Osteoblast (primary cell): ENCODE measurements around the gene PLXNB1. TPM values are rescaled to one million over a fixed set of nuclear protein-coding genes. Genes with fewer than 3 reads are reported as not detected.

ENCODE experiments used
- DNase-seq: peaks from one replicate; pipeline ENCODE4 v3.0.0; 2011; ENCODE audit warnings: low spot score, mixed read lengths; ENCODE audit not compliant: insufficient read length; ENCODE audit errors: missing footprints
- H2AFZ ChIP-seq: 2 replicates; pipeline ENCODE4 v1.6.0; 2011; ENCODE audit warnings: mild to moderate bottlenecking, low read length
- H3K27ac ChIP-seq: 2 replicates; pipeline ENCODE4 v1.5.1; 2011; ENCODE audit warnings: mild to moderate bottlenecking, low read depth, low read length, moderate library complexity
- H3K27me3 ChIP-seq: 2 replicates; pipeline ENCODE4 v1.6.0; 2012; ENCODE audit warnings: mild to moderate bottlenecking, control low read depth, inconsistent platforms, low read length, moderate library complexity; ENCODE audit not compliant: insufficient read depth
- H3K36me3 ChIP-seq: 2 replicates; pipeline ENCODE4 v1.5.1; 2011; ENCODE audit warnings: mild to moderate bottlenecking, low read length, control low read depth, moderate library complexity; ENCODE audit not compliant: insufficient read depth
- H3K4me1 ChIP-seq: 2 replicates; pipeline ENCODE4 v1.5.1; 2011; ENCODE audit warnings: mild to moderate bottlenecking, low read length, control low read depth, moderate library complexity; ENCODE audit not compliant: insufficient read depth
- H3K4me2 ChIP-seq: 2 replicates; pipeline ENCODE4 v1.6.0; 2011; ENCODE audit warnings: mild to moderate bottlenecking, low read length; ENCODE audit not compliant: insufficient read depth
- H3K4me3 ChIP-seq: fragments of 200-600 bp; sonication (generic); 3 replicates; pipeline ENCODE4 v1.5.1; 2012; ENCODE audit warnings: mild to moderate bottlenecking, low read length, inconsistent platforms; ENCODE audit not compliant: insufficient read depth
- H3K79me2 ChIP-seq: 2 replicates; pipeline ENCODE4 v1.6.0; 2012; ENCODE audit warnings: mild to moderate bottlenecking, low read length, control low read depth, inconsistent platforms; ENCODE audit not compliant: insufficient read depth
- H3K9me3 ChIP-seq: 2 replicates; pipeline ENCODE4 v1.5.1; 2011; ENCODE audit warnings: low read depth, low read length, control low read depth
- H4K20me1 ChIP-seq: 2 replicates; pipeline ENCODE4 v1.6.0; 2012; ENCODE audit warnings: mild to moderate bottlenecking, low read length, control low read depth; ENCODE audit not compliant: insufficient read depth
- CTCF ChIP-seq: IDR thresholded peaks from 2 replicates; pipeline ENCODE4 v1.5.1; 2011; ENCODE audit warnings: mild to moderate bottlenecking, low read depth, low read length, moderate library complexity; ENCODE audit errors: extremely low read depth
- total RNA-seq: library from RNA; depleted of rRNA; stranded (reverse); fragments of >200 nt; gene quantifications from 2 replicates; pipeline ENCODE4 v1.2.3, GENCODE V29; 2012

The PLXNB1 gene
- total RNA-seq, 1 donor = 33.7 TPM

DNA sequence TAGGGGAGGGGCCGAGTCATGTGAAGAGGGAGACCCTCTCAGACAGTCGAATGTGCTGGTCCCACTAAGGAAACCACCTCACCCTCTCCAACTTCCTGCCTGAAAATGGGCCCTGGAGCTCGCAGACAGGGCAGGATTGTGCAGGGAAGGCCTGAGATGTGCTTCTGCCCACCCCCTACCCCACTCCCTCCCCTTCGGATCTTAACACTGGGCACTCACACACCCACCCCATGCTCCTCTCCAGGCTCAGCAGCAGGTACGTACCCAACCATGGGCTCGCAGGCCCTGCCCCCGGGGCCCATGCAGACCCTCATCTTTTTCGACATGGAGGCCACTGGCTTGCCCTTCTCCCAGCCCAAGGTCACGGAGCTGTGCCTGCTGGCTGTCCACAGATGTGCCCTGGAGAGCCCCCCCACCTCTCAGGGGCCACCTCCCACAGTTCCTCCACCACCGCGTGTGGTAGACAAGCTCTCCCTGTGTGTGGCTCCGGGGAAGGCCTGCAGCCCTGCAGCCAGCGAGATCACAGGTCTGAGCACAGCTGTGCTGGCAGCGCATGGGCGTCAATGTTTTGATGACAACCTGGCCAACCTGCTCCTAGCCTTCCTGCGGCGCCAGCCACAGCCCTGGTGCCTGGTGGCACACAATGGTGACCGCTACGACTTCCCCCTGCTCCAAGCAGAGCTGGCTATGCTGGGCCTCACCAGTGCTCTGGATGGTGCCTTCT lies 36.7 kb upstream of the PLXNB1 start:
- DNase-seq = peak; percentile 72
- Histone ChIP-seq H3K9me3 (no peaks in the 10 kb centered on the region), H3K27me3 (no peaks in the 10 kb centered on the region), H2AFZ (peak overlapping the region; percentile 62), H4K20me1 (peaks cover 4% of the 10 kb centered on the region), H3K36me3 (peaks cover 27% of the 10 kb centered on the region), H3K27ac (peak overlapping the region; percentile 100), H3K4me2 (peak overlapping the region; percentile 93), H3K4me3 (peak overlapping the region; percentile 78), H3K79me2 (peaks cover 52% of the 10 kb centered on the region), H3K4me1 (peaks cover 28% of the 10 kb centered on the region)
- TF ChIP-seq CTCF = no peak

- peak overlapping the region; percentile 78 for H3K4me3 ChIP-seq
- H3K9me3 ChIP-seq = no peaks in the 10 kb centered on the region
- peaks cover 27% of the 10 kb centered on the region for H3K4me1 ChIP-seq
- H3K27ac ChIP-seq = peak overlapping the region; percentile 100
- peak; percentile 80 for TF ChIP-seq CTCF
- H3K79me2 ChIP-seq = peaks cover 45% of the 10 kb centered on the region
- peaks cover 4% of the 10 kb centered on the region for H4K20me1 ChIP-seq
- peak overlapping the region; percentile 80 for H2AFZ ChIP-seq
- no peaks in the 10 kb centered on the region for H3K27me3 ChIP-seq
- peak overlapping the region; percentile 93 for H3K4me2 ChIP-seq
- peaks cover 35% of the 10 kb centered on the region for H3K36me3 ChIP-seq
- peak; percentile 100 for DNase-seq
Observed at GRCh38 chr3:48465531-48466378, 35.9 kb upstream of the PLXNB1 start.

DNA sequence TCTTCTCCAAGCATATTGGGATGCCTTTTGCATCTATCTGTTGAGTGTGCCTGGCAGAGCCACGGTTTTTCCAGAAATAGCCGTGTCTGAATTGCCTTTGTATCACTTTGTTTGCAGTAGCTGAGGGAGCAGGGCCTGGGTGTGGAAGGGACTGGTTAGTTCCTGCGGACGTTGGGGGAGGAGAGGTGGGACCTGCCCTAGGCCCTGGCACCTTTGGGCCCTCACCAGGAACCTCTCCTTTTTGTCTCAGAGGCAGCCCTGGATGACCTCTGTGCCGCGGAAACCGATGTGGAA lies 35.3 kb upstream of the PLXNB1 start:
- DNase-seq = no peak
- peak overlapping the region; percentile 100 for H3K27ac ChIP-seq
- peaks cover 27% of the 10 kb centered on the region for H3K4me1 ChIP-seq
- peaks cover 39% of the 10 kb centered on the region for H3K79me2 ChIP-seq
- TF ChIP-seq CTCF = no peak
- H3K9me3 ChIP-seq = no peaks in the 10 kb centered on the region
- peak overlapping the region; percentile 23 for H3K4me2 ChIP-seq
- H3K27me3 ChIP-seq = no peaks in the 10 kb centered on the region
- H4K20me1 ChIP-seq = peaks cover 4% of the 10 kb centered on the region
- H2AFZ ChIP-seq = peak overlapping the region; percentile 58
- peaks cover 40% of the 10 kb centered on the region for H3K36me3 ChIP-seq
- H3K4me3 ChIP-seq = no peak overlapping the region

- peaks cover under 1% of the 10 kb centered on the region for H4K20me1 ChIP-seq
- TF ChIP-seq CTCF = no peak
- H3K4me1 ChIP-seq = peaks cover 27% of the 10 kb centered on the region
- H3K27ac ChIP-seq = peak overlapping the region; percentile 100
- no peaks in the 10 kb centered on the region for H3K9me3 ChIP-seq
- H3K79me2 ChIP-seq = peaks cover 35% of the 10 kb centered on the region
- no peaks in the 10 kb centered on the region for H3K27me3 ChIP-seq
- H3K4me3 ChIP-seq = no peak overlapping the region
- no peak overlapping the region for H2AFZ ChIP-seq
- H3K36me3 ChIP-seq = peaks cover 44% of the 10 kb centered on the region
- H3K4me2 ChIP-seq = peak overlapping the region; percentile 23
- DNase-seq = peak; percentile 72
Observed at GRCh38 chr3:48464713-48465221, 34.9 kb upstream of the PLXNB1 start.
